GM10266 (cell line): Measurements from ENCODE around the gene BTNL9.
A peak's percentile ranks its signal among the peaks of the same experiment; 100 is the strongest.

Experiments
- DNase-seq: peaks from one replicate; pipeline ENCODE4 v3.0.0; 2012; ENCODE audit errors: extremely low spot score
- CTCF ChIP-seq: IDR thresholded peaks from 2 replicates; pipeline ENCODE4 v1.5.1; 2012; ENCODE audit warnings: mild to moderate bottlenecking, low read depth; ENCODE audit not compliant: control insufficient read depth, insufficient read depth; ENCODE audit errors: missing control alignments

BTNL9 gene

GRCh38 chr5:181064987-181065386 lies 24.9 kb downstream of the BTNL9 start:
- TF ChIP-seq CTCF = no peak
- peak; percentile 3 for DNase-seq

DNA sequence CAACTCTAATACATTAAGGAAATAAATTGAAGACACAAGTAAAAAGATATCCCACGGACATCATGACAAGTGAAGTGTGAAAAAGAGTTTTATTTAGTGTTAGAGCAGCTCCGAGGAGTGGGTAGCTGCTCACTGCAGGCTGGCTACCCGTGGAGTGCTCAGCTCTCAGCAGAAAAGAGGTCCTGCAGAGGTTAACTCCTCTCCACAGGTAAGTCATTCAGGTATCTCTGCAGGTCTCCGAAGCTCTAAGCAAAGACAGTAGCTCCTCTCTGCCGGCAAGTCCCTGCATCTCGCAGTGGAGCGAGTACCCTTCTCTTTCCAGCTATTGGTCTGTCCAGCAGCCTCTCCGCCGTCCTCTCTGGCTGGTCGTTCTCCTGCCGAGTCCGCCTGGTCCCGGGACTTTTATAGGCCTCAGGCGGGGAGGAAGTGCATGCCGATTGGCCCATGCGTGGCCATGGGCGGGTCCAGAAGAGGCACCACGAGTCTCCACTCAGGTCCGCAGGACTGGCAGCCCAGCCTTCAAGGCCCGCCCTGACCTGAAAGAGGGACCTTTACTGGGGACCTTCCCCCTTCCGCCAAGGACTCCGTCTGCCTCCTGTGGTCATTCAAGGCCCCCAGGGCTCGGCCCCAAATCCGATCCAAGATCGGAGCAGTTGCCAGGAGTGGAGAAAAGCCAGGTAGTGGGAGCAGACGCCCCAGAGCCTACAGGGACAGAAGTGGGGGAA lies 29.9 kb downstream of the BTNL9 start:
- DNase-seq = peak; percentile 7
- TF ChIP-seq CTCF = no peak

DNA sequence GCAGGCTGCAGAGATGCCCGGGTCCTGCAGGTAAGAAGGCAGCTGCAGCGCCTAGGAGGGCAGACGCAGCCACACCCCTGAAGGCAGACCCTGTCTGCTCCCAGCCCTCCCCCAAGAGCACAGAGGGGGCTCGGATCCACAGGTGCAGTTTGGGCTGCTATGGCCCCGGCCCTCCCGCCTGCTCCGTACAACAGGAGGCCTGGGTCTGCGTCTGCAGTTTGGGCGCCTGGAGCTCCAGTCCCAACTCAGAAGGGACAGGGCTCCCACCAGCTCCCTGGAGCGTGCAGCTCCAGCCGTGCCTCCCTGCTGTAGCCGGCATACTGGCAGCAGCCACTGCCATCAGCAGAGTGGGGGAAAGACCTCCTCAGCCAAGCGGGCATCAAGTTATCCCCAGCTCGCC lies 30.5 kb downstream of the BTNL9 start:
- DNase-seq = peak; percentile 2
- no peak for TF ChIP-seq CTCF

DNA sequence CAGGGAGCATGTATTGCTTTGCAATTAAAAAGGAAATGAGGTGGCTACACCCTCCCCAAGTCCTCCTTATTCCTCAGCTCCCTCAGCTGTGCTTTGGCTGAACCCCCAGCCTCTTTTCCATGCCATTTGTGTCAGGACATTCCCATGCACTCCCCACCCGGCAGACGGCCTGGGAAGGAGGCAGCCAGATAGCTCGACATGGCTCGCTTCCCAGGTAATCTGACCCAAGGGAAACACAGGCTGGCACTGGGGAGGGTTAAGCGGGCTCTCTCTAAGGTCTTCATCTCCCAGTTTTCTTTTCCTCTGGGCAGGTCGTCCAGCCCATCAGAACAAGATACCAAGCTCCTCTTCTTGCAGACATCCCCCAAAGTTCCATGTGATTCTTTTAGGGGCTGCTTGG lies 31.2 kb downstream of the BTNL9 start:
- peak; percentile 6 for DNase-seq
- TF ChIP-seq CTCF = no peak

DNA sequence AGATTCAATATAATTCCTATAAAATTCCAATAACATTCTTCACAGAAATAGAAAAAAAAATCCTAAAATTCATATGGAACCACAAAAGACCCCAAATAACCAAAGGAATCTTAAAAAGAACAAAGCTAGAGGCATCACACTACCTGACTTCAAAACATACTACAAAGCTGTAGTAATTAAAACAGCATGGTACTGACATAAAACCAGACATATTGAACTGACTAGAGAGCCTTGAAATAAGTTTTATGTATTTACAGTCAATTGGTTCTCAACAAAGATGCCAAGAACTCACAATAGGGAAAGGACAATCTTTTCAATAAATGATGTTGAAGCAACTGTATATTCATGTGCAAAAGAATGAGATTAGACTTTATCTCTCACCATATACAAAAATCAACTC lies 36.9 kb downstream of the BTNL9 start:
- DNase-seq = no peak

GRCh38 chr5:181081989-181082388 lies 41.9 kb downstream of the BTNL9 start:
- TF ChIP-seq CTCF = no peak
- DNase-seq = no peak

More for the DNA sequence above, 36.9 kb downstream of the BTNL9 start:
- no peak for TF ChIP-seq CTCF

- no peak for TF ChIP-seq CTCF
- DNase-seq = no peak
These were observed 44.6 kb downstream of the BTNL9 start for GRCh38 chr5:181084621-181085195.
